Liver (tissue), 9 donors: Measurements from ENCODE around the gene SHC1. TPM values are rescaled to one million over a fixed set of nuclear protein-coding genes. Genes with fewer than 3 reads are reported as not detected.

Source experiments
- DNase-seq: peaks from one replicate; pipeline ENCODE4 v3.0.0-alpha.2; 2017; ENCODE audit warnings: low spot score
- H3K27ac ChIP-seq, 2 donors: one replicate each; pipeline ENCODE4 v1.7.0; 2013; ENCODE audit warnings: inconsistent platforms in 2 of 2, low read length in 2 of 2, control low read depth in 1 of 2, low read depth in 1 of 2, mild to moderate bottlenecking in 1 of 2
- H3K27me3 ChIP-seq, 4 donors: one replicate each; pipeline versions ENCODE4 v1.6.1 to v1.7.0; 2013; ENCODE audit warnings: low read length in 3 of 4, inconsistent platforms in 1 of 4, mild to moderate bottlenecking in 1 of 4, moderate library complexity in 1 of 4; ENCODE audit not compliant: control insufficient read depth in 4 of 4, insufficient read depth in 4 of 4
- H3K36me3 ChIP-seq, 4 donors: one replicate each; pipeline versions ENCODE4 v1.6.1 to v1.7.0; 2013; ENCODE audit warnings: low read length in 3 of 4, mild to moderate bottlenecking in 3 of 4, low read depth in 1 of 4, moderate library complexity in 1 of 4; ENCODE audit not compliant: control insufficient read depth in 4 of 4, insufficient read depth in 3 of 4
- H3K4me1 ChIP-seq, 4 donors: one replicate each; pipeline versions ENCODE4 v1.6.1 to v1.7.0; 2013; ENCODE audit warnings: low read length in 3 of 4, mild to moderate bottlenecking in 3 of 4, moderate library complexity in 1 of 4; ENCODE audit not compliant: control insufficient read depth in 4 of 4, insufficient read depth in 4 of 4
- H3K4me3 ChIP-seq, 3 donors: one replicate each; pipeline versions ENCODE4 v1.6.1 to v1.7.0; 2013; ENCODE audit warnings: low read length in 3 of 3, control low read depth in 1 of 3, low read depth in 1 of 3, mild to moderate bottlenecking in 1 of 3
- H3K9ac ChIP-seq, 2 donors: one replicate each; pipeline ENCODE4 v1.7.0; 2013; ENCODE audit warnings: low read length in 2 of 2, mild to moderate bottlenecking in 2 of 2, moderate library complexity in 2 of 2, control low read depth in 1 of 2, low read depth in 1 of 2
- H3K9me3 ChIP-seq, 4 donors: one replicate each; pipeline versions ENCODE4 v1.6.1 to v1.7.0; 2013; ENCODE audit warnings: low read length in 3 of 4; ENCODE audit not compliant: control insufficient read depth in 4 of 4
- ATF3 ChIP-seq: IDR thresholded peaks from 2 replicates; pipeline ENCODE4 v1.6.1; 2016; ENCODE audit warnings: antibody characterized with exemption
- EGR1 ChIP-seq, 2 donors: IDR thresholded peaks; 2 replicates each; pipeline ENCODE4 v1.6.1; 2016 to 2018; ENCODE audit warnings: antibody characterized with exemption in 2 of 2, low read depth in 2 of 2
- FOXA1 ChIP-seq: IDR thresholded peaks from 2 replicates; pipeline ENCODE4 v1.6.1; 2016; ENCODE audit warnings: antibody characterized with exemption
- FOXA2 ChIP-seq: IDR thresholded peaks from 2 replicates; pipeline ENCODE4 v1.6.1; 2016; ENCODE audit warnings: antibody characterized with exemption
- GABPA ChIP-seq, 2 donors: IDR thresholded peaks in 1 of 2; conservative IDR thresholded peaks in 1 of 2; 2 replicates each; pipeline ENCODE4 v1.6.1; 2016; ENCODE audit warnings: antibody characterized with exemption in 2 of 2, mild to moderate bottlenecking in 1 of 2, moderate library complexity in 1 of 2
- HNF4A ChIP-seq, 2 donors: conservative IDR thresholded peaks; 2 replicates each; pipeline ENCODE4 v1.6.1; 2016; ENCODE audit warnings: antibody characterized with exemption in 2 of 2, mild to moderate bottlenecking in 2 of 2
- HNF4G ChIP-seq: IDR thresholded peaks from 2 replicates; pipeline ENCODE4 v1.6.1; 2016; ENCODE audit warnings: antibody characterized with exemption
- JUND ChIP-seq, 2 donors: IDR thresholded peaks; 2 replicates each; pipeline ENCODE4 v1.6.1; 2016; ENCODE audit warnings: antibody characterized with exemption in 2 of 2
- NR2F2 ChIP-seq: IDR thresholded peaks from 2 replicates; pipeline ENCODE4 v1.6.1; 2016; ENCODE audit warnings: antibody characterized with exemption
- RAD21 ChIP-seq, 2 donors: IDR thresholded peaks; 2 replicates each; pipeline ENCODE4 v1.6.1; 2016; ENCODE audit warnings: antibody characterized with exemption in 2 of 2, mild to moderate bottlenecking in 2 of 2
- RXRA ChIP-seq, 2 donors: IDR thresholded peaks; 2 replicates each; pipeline ENCODE4 v1.6.1; 2017 to 2018; ENCODE audit warnings: antibody characterized with exemption in 2 of 2, mild to moderate bottlenecking in 1 of 2
- SP1 ChIP-seq: IDR thresholded peaks from 2 replicates; pipeline ENCODE4 v1.6.1; 2018; ENCODE audit warnings: antibody characterized with exemption, mild to moderate bottlenecking
- TAF1 ChIP-seq: conservative IDR thresholded peaks from 2 replicates; pipeline ENCODE4 v1.6.1; 2016; ENCODE audit warnings: antibody characterized with exemption, mild to moderate bottlenecking
- YY1 ChIP-seq: IDR thresholded peaks from 2 replicates; pipeline ENCODE4 v1.6.1; 2016; ENCODE audit warnings: antibody characterized with exemption, mild to moderate bottlenecking
- ZBTB33 ChIP-seq: IDR thresholded peaks from 2 replicates; pipeline ENCODE4 v1.6.1; 2016; ENCODE audit warnings: antibody characterized with exemption
- whole genome bisulfite sequencing: extraction: QIAGEN DNeasy Blood & Tissue Kit; methylation state at CpG from one replicate; pipeline ENCODE4 v1.1.7; 2013; 5-methylcytosine and 5-hydroxymethylcytosine counted together
- polyA plus RNA-seq, 2 donors: library from polyadenylated mRNA; stranded (reverse) in 1 of 2; unstranded in 1 of 2; fragments of 200-250 nt in 1 of 2; fragments of >200 nt in 1 of 2; fragmentation: Nextera tagmentation in 1 of 2; extraction: Ambion mirVana in 1 of 2; gene quantifications; one replicate each; pipeline versions ENCODE4 v1.2.1 to v1.2.3, GENCODE V29; 2013 to 2015
- total RNA-seq, 2 donors: library from RNA; depleted of rRNA; stranded (reverse); fragments of >200 nt; gene quantifications; one replicate each; pipeline ENCODE4 v1.2.3, GENCODE V29; 2014
- TF ChIP-seq, protein P1 (sequence below): fragments of 150-350 bp; IDR thresholded peaks from 2 replicates; pipeline ENCODE4 v1.5.1; 2017; ENCODE audit warnings: improper control_type of control experiment, low read depth, low read length; ENCODE audit not compliant: missing input control
- TF ChIP-seq, protein P2 (sequence below): IDR thresholded peaks from 2 replicates; pipeline ENCODE4 v1.6.1; 2016; ENCODE audit warnings: antibody characterized with exemption, mild to moderate bottlenecking
- TF ChIP-seq, protein P3 (sequence below): IDR thresholded peaks from 2 replicates; pipeline ENCODE4 v1.6.1; 2016; ENCODE audit warnings: antibody characterized with exemption
- donor health status: healthy.
- donor health status: healthy.
- donor health status: healthy.
- donor health status: healthy.
- donor health status: healthy.

The SHC1 gene
- total and polyA plus RNA-seq, 4 donors: 27.2 to 65.5 (median 58.0) TPM

GRCh38 chr1:155017041-155017945 is 46.7 kb upstream of the SHC1 start:
- peaks cover 3 to 19% (median 9%) of the 10 kb centered on the region in 4 donors for H3K36me3 ChIP-seq
- TF ChIP-seq ZBTB33 (no peak), HNF4A (conservative IDR thresholded peaks at IDR 0.05) (peak in 1 of 2 donors; percentile 23), JUND (IDR thresholded peaks at IDR 0.05) (no peak), SP1 (peak; percentile 58), TAF1 (no peak), HNF4G (no peak), ATF3 (no peak), RXRA (IDR thresholded peaks at IDR 0.05) (peak in 1 of 2 donors; percentile 20), RAD21 (IDR thresholded peaks at IDR 0.05) (peak; percentile 79 to 87), YY1 (peak; percentile 59), EGR1 (IDR thresholded peaks at IDR 0.05; ENCODE audit: low read depth in 2 of 2) (peak; percentile 30 to 44), FOXA1 (no peak), FOXA2 (no peak), NR2F2 (no peak), GABPA (IDR thresholded peaks at IDR 0.05 in 1 of 2, conservative IDR thresholded peaks at IDR 0.05 in 1 of 2) (no peak)
- TF ChIP-seq, protein P1, sequence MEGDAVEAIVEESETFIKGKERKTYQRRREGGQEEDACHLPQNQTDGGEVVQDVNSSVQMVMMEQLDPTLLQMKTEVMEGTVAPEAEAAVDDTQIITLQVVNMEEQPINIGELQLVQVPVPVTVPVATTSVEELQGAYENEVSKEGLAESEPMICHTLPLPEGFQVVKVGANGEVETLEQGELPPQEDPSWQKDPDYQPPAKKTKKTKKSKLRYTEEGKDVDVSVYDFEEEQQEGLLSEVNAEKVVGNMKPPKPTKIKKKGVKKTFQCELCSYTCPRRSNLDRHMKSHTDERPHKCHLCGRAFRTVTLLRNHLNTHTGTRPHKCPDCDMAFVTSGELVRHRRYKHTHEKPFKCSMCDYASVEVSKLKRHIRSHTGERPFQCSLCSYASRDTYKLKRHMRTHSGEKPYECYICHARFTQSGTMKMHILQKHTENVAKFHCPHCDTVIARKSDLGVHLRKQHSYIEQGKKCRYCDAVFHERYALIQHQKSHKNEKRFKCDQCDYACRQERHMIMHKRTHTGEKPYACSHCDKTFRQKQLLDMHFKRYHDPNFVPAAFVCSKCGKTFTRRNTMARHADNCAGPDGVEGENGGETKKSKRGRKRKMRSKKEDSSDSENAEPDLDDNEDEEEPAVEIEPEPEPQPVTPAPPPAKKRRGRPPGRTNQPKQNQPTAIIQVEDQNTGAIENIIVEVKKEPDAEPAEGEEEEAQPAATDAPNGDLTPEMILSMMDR: peak; percentile 95
- TF ChIP-seq, protein P2, sequence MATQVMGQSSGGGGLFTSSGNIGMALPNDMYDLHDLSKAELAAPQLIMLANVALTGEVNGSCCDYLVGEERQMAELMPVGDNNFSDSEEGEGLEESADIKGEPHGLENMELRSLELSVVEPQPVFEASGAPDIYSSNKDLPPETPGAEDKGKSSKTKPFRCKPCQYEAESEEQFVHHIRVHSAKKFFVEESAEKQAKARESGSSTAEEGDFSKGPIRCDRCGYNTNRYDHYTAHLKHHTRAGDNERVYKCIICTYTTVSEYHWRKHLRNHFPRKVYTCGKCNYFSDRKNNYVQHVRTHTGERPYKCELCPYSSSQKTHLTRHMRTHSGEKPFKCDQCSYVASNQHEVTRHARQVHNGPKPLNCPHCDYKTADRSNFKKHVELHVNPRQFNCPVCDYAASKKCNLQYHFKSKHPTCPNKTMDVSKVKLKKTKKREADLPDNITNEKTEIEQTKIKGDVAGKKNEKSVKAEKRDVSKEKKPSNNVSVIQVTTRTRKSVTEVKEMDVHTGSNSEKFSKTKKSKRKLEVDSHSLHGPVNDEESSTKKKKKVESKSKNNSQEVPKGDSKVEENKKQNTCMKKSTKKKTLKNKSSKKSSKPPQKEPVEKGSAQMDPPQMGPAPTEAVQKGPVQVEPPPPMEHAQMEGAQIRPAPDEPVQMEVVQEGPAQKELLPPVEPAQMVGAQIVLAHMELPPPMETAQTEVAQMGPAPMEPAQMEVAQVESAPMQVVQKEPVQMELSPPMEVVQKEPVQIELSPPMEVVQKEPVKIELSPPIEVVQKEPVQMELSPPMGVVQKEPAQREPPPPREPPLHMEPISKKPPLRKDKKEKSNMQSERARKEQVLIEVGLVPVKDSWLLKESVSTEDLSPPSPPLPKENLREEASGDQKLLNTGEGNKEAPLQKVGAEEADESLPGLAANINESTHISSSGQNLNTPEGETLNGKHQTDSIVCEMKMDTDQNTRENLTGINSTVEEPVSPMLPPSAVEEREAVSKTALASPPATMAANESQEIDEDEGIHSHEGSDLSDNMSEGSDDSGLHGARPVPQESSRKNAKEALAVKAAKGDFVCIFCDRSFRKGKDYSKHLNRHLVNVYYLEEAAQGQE: no peak
- TF ChIP-seq, protein P3, sequence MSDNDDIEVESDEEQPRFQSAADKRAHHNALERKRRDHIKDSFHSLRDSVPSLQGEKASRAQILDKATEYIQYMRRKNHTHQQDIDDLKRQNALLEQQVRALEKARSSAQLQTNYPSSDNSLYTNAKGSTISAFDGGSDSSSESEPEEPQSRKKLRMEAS: no peak
- H3K4me1 ChIP-seq: peaks cover 9 to 50% (median 29%) of the 10 kb centered on the region in 4 donors
- peak; percentile 86 for DNase-seq
- H3K9me3 ChIP-seq: no peaks in the 10 kb centered on the region
- H3K9ac ChIP-seq: no peak overlapping the region
- peak overlapping the region in 1 of 3 donors; percentile 25 for H3K4me3 ChIP-seq
- 9% methylated on average over 49 of the region's 49 CpGs for WGBS
- peak overlapping the region; percentile 46 to 70 for H3K27ac ChIP-seq
- no peaks in the 10 kb centered on the region for H3K27me3 ChIP-seq
